HG03378 (cell line): Measurements from ENCODE around the gene CSRP2.

ENCODE experiments used
- ATAC-seq: cut with Tn5 transposase; IDR thresholded peaks from one replicate; pipeline ENCODE4 v1.9.1; 2021; ENCODE audit warnings: mild to moderate bottlenecking, moderate library complexity; ENCODE audit not compliant: unreplicated experiment

CSRP2 gene

GRCh38 chr12:76878899-76879709 lies at the start of gene CSRP2:
Gene CSRP2, minus strand, starts transcription at chr12:76879019. Its CDS starts 12,759 bp downstream, at chr12:76866260.
- peak; percentile 79 for ATAC-seq

- no peak for ATAC-seq
Observed at GRCh38 chr12:76927170-76927784, 48.5 kb upstream of the CSRP2 start.

- ATAC-seq: no peak
Observed at GRCh38 chr12:76925135-76925534, 46.3 kb upstream of the CSRP2 start.

- no peak for ATAC-seq
Observed at GRCh38 chr12:76922866-76923265, 44.0 kb upstream of the CSRP2 start.

GRCh38 chr12:76921891-76922664 lies 43.3 kb upstream of the CSRP2 start:
- no peak for ATAC-seq

GRCh38 chr12:76921100-76921471 lies 42.3 kb upstream of the CSRP2 start:
- ATAC-seq: no peak

- ATAC-seq: peak; percentile 88
Observed at GRCh38 chr12:76920172-76921099, 41.6 kb upstream of the CSRP2 start.

- peak; percentile 10 for ATAC-seq
Observed at GRCh38 chr12:76919383-76920171, 40.8 kb upstream of the CSRP2 start.

GRCh38 chr12:76916170-76916540 lies 37.3 kb upstream of the CSRP2 start:
- no peak for ATAC-seq

- no peak for ATAC-seq
Observed at GRCh38 chr12:76915361-76916169, 36.7 kb upstream of the CSRP2 start.

GRCh38 chr12:76914102-76914859 lies 35.5 kb upstream of the CSRP2 start:
- ATAC-seq: no peak

- no peak for ATAC-seq
Observed at GRCh38 chr12:76909290-76909689, 30.5 kb upstream of the CSRP2 start.

GRCh38 chr12:76908303-76909017 lies 29.6 kb upstream of the CSRP2 start:
- no peak for ATAC-seq

- ATAC-seq: no peak
Observed at GRCh38 chr12:76901628-76902380, 23.0 kb upstream of the CSRP2 start.

- no peak for ATAC-seq
Observed at GRCh38 chr12:76899522-76899921, 20.7 kb upstream of the CSRP2 start.

GRCh38 chr12:76898442-76898841 lies 19.6 kb upstream of the CSRP2 start:
- ATAC-seq: no peak

- ATAC-seq: no peak
Observed at GRCh38 chr12:76896274-76896673, 17.5 kb upstream of the CSRP2 start.
